Glomerular visceral epithelial cell (primary cell): ENCODE measurements around the gene POLR2J.
A peak's percentile ranks its signal among the peaks of the same experiment; 100 is the strongest.
"Not testable (repeated sequence)": the region's sequence is repeated elsewhere in the genome, so short reads cannot be mapped to it uniquely, and the experiment has no call there.

ENCODE experiments used
- DNase-seq: peaks from one replicate; pipeline ENCODE4 v3.0.0-alpha.2; 2016; ENCODE audit errors: extremely low spot score

POLR2J gene

GRCh38 chr7:102494473-102495149 lies 15.9 kb upstream of the POLR2J start:
- not testable (repeated sequence) for DNase-seq

GRCh38 chr7:102494026-102494425 lies 15.3 kb upstream of the POLR2J start:
- not testable (repeated sequence) for DNase-seq

- DNase-seq: not testable (repeated sequence)
Observed at GRCh38 chr7:102493220-102493935, 14.7 kb upstream of the POLR2J start.

GRCh38 chr7:102490529-102491075 lies 11.9 kb upstream of the POLR2J start:
- not testable (repeated sequence) for DNase-seq

GRCh38 chr7:102484317-102484716 lies 5.6 kb upstream of the POLR2J start:
- DNase-seq: not testable (repeated sequence)

GRCh38 chr7:102481962-102482361 lies 3.2 kb upstream of the POLR2J start:
- not testable (repeated sequence) for DNase-seq

GRCh38 chr7:102479982-102480637 lies 1.4 kb upstream of the POLR2J start:
- not testable (repeated sequence) for DNase-seq

- DNase-seq: not testable (repeated sequence)
Observed at GRCh38 chr7:102479209-102479584, 475 bp upstream of the POLR2J start.

- DNase-seq: peak; percentile 59
Observed at GRCh38 chr7:102474736-102475435, 3.8 kb downstream of the POLR2J start.

- DNase-seq: not testable (repeated sequence)
Observed at GRCh38 chr7:102474116-102474515, 4.6 kb downstream of the POLR2J start.

- DNase-seq: no peak
Observed at GRCh38 chr7:102473271-102473991, 5.3 kb downstream of the POLR2J start.

GRCh38 chr7:102472126-102473041 lies 6.3 kb downstream of the POLR2J start:
- no peak for DNase-seq

- DNase-seq: no peak
Observed at GRCh38 chr7:102471791-102472125, 7.0 kb downstream of the POLR2J start.

- no peak for DNase-seq
Observed at GRCh38 chr7:102469972-102470825, 8.5 kb downstream of the POLR2J start.

GRCh38 chr7:102469351-102469971 lies 9.3 kb downstream of the POLR2J start:
- no peak for DNase-seq

- peak; percentile 41 for DNase-seq
Observed at GRCh38 chr7:102468478-102469350, 10.0 kb downstream of the POLR2J start.

- no peak for DNase-seq
Observed at GRCh38 chr7:102467581-102468477, 10.9 kb downstream of the POLR2J start.
